H54 (cell line): Measurements from ENCODE around the gene ERN1.

ENCODE experiments used
- DNase-seq: peaks from one replicate; pipeline ENCODE4 v3.0.0; 2011; ENCODE audit warnings: low spot score, mixed read lengths; ENCODE audit not compliant: insufficient read length
- FAIRE-seq: peaks from 3 replicates; lab custom pipeline; 2011; peaks lifted over from hg19 to GRCh38; lab: Jason Lieb, UNC
- POLR2A ChIP-seq: IDR thresholded peaks from 2 replicates; pipeline ENCODE4 v1.6.1; 2011; ENCODE audit warnings: low read depth, mild to moderate bottlenecking, low read length

ERN1 gene

GRCh38 chr17:64153565-64154312 is 23.8 kb upstream of the ERN1 start:
- DNase-seq = no peak
- TF ChIP-seq POLR2A = no peak
- FAIRE-seq = no peak

- DNase-seq (no peak), FAIRE-seq (no peak)
- no peak for TF ChIP-seq POLR2A
Observed at GRCh38 chr17:64152428-64153125, 22.6 kb upstream of the ERN1 start.

- DNase-seq (no peak), FAIRE-seq (no peak)
- no peak for TF ChIP-seq POLR2A
Observed at GRCh38 chr17:64151016-64151368, 21.0 kb upstream of the ERN1 start.

- DNase-seq (no peak), FAIRE-seq (no peak)
- TF ChIP-seq POLR2A = no peak
Observed at GRCh38 chr17:64150237-64151015, 20.5 kb upstream of the ERN1 start.

GRCh38 chr17:64149196-64149595 is 19.3 kb upstream of the ERN1 start:
- DNase-seq (no peak), FAIRE-seq (no peak)
- TF ChIP-seq POLR2A = no peak

GRCh38 chr17:64148699-64149098 is 18.8 kb upstream of the ERN1 start:
- FAIRE-seq (no peak), DNase-seq (no peak)
- no peak for TF ChIP-seq POLR2A

GRCh38 chr17:64148017-64148631 is 18.2 kb upstream of the ERN1 start:
- DNase-seq = no peak
- no peak for FAIRE-seq
- peak; percentile 28; the same call in 1 of the 2 replicates for TF ChIP-seq POLR2A

GRCh38 chr17:64147110-64148016 is 17.4 kb upstream of the ERN1 start:
- TF ChIP-seq POLR2A = peak; percentile 62
- FAIRE-seq = no peak
- DNase-seq = no peak

- FAIRE-seq (no peak), DNase-seq (no peak)
- 0 out of 2 replicates have a peak, but pooled peaks have one; percentile 34 for TF ChIP-seq POLR2A
Observed at GRCh38 chr17:64146418-64147109, 16.6 kb upstream of the ERN1 start.

GRCh38 chr17:64145751-64146417 is 15.9 kb upstream of the ERN1 start:
- DNase-seq (peak; percentile 93), FAIRE-seq (peak; percentile 98)
- TF ChIP-seq POLR2A = peak; percentile 97

GRCh38 chr17:64145375-64145750 is 15.4 kb upstream of the ERN1 start:
- FAIRE-seq (no peak), DNase-seq (no peak)
- no peak for TF ChIP-seq POLR2A

- TF ChIP-seq POLR2A = no peak
- no peak for FAIRE-seq
Observed at GRCh38 chr17:64139542-64139941, 9.6 kb upstream of the ERN1 start.

GRCh38 chr17:64138441-64138840 is 8.5 kb upstream of the ERN1 start:
- DNase-seq (no peak), FAIRE-seq (no peak)
- TF ChIP-seq POLR2A = no peak

More at GRCh38 chr17:64139542-64139941, 9.6 kb upstream of the ERN1 start:
- DNase-seq = no peak
